SK-N-MC (cell line): ENCODE data around the gene WBP1.

Source experiments
- DNase-seq: peaks from one replicate; pipeline ENCODE4 v3.0.0-alpha.2; 2011; ENCODE audit warnings: low read depth, low spot score
- H3K27ac ChIP-seq: fragments of 200-600 bp; sonication (generic); 2 replicates; pipeline ENCODE4 v1.5.1; 2016; ENCODE audit warnings: mixed run types
- H3K36me3 ChIP-seq: fragments of 200-600 bp; sonication (generic); 2 replicates; pipeline ENCODE4 v1.6.1; 2017; ENCODE audit warnings: antibody characterized with exemption, low read length, mixed read lengths; ENCODE audit not compliant: insufficient read depth
- H3K4me3 ChIP-seq: fragments of 200-600 bp; sonication (generic); 2 replicates; pipeline ENCODE4 v1.5.1; 2016
- H3K9ac ChIP-seq: fragments of 200-600 bp; sonication (generic); 2 replicates; pipeline ENCODE4 v1.8.0; 2017; ENCODE audit warnings: mixed run types, mixed read lengths; ENCODE audit not compliant: insufficient read length
- H3K9me3 ChIP-seq: fragments of 200-600 bp; sonication (generic); 2 replicates; pipeline ENCODE4 v1.6.1; 2017; ENCODE audit warnings: low read depth, mild to moderate bottlenecking, antibody characterized with exemption, low read length, moderate library complexity, mixed read lengths
- EZH2 ChIP-seq: fragments of 200-600 bp; sonication (generic); IDR thresholded peaks from one replicate; pipeline ENCODE4 v1.6.1; 2017; ENCODE audit warnings: antibody characterized with exemption
- FOXP2 ChIP-seq: optimal IDR thresholded peaks from 2 replicates; pipeline ENCODE3; 2011; ENCODE audit warnings: mild to moderate bottlenecking, moderate library complexity; ENCODE audit not compliant: insufficient read depth; ENCODE audit errors: extremely low read length, control extremely low read depth
- POLR2AphosphoS5 ChIP-seq: IDR thresholded peaks from 2 replicates; pipeline ENCODE4 v1.6.1; 2012; ENCODE audit warnings: mild to moderate bottlenecking, low read depth, low read length, borderline replicate concordance

Gene WBP1

DNA sequence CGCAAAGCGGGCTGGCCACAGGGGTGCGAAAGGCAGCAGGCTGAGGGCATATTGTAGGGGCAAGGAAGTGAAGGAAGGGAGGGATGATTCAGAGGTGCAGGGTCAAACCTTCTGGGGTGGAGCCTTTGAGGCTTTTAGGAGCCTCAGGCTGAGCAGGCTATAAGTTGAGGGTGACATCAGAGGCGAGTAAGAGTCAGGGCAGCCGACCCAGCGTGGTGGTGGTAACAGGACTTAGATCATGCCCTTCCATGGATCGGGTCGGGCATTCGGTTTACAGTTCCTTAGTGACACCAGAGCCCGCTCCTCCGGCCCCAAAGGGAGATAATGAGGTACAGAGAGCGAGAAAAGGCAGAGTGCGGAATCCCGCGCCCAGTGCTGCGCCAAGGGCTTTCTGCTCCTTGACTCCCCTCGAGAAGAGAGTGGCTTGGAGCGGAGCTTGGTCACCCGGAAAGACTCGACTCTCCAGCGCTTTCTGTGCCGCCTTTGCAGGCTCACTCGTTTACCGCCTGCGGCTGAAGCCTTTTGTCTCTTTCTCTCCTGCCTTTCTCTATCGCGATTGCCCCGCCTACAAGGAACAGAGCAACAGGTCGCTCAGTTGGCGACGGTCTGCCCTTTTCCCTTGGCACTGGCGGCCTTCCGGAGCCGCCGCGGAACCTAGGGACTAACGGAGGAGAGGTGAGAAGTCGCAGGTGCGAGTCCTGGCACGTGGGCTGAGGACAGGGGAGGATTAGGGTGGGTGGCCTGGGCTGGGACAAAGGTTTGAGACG, 40.4 kb downstream of the WBP1 start:
- TF ChIP-seq EZH2: no peak
- no peak for TF ChIP-seq FOXP2
- TF ChIP-seq POLR2AphosphoS5: no peak; the same call in 1 of the 2 replicates
- H3K9ac ChIP-seq: peak overlapping the region; percentile 64
- no peaks in the 10 kb centered on the region for H3K36me3 ChIP-seq
- H3K27ac ChIP-seq: no peak overlapping the region
- no peak for DNase-seq
- H3K4me3 ChIP-seq: peak overlapping the region; percentile 81
- H3K9me3 ChIP-seq: no peaks in the 10 kb centered on the region

GRCh38 chr2:74499267-74499939, 41.2 kb downstream of the WBP1 start, which contains the start of gene LBX2:
Gene LBX2 (minus strand): TSS chr2:74499603. CDS start chr2:74499537, 66 bp downstream.
- peak within 1 kb of the TSS; percentile 64 for H3K9ac ChIP-seq
- H3K4me3 ChIP-seq: peak within 1 kb of the TSS; percentile 81

GRCh38 chr2:74499940-74500577, 41.8 kb downstream of the WBP1 start:
- Histone ChIP-seq H3K27ac (no peak overlapping the region), H3K9ac (no peak overlapping the region), H3K36me3 (peaks cover 2% of the 10 kb centered on the region), H3K9me3 (no peaks in the 10 kb centered on the region), H3K4me3 (peak overlapping the region; percentile 81)
- no peak for DNase-seq
- TF ChIP-seq FOXP2 (no peak), EZH2 (no peak), POLR2AphosphoS5 (no peak)

More at GRCh38 chr2:74499267-74499939, 41.2 kb downstream of the WBP1 start, which contains the start of gene LBX2:
- Histone ChIP-seq H3K27ac (no peak within 1 kb of the TSS), H3K36me3 (no peaks in the 10 kb centered on the region), H3K9me3 (no peaks in the 10 kb centered on the region)
- no peak for DNase-seq
- TF ChIP-seq POLR2AphosphoS5: no peak
- no peak for TF ChIP-seq EZH2
- TF ChIP-seq FOXP2: no peak

- H3K27ac ChIP-seq: no peak overlapping the region
- no peak overlapping the region for H3K9ac ChIP-seq
- peaks cover 7% of the 10 kb centered on the region for H3K36me3 ChIP-seq
- H3K9me3 ChIP-seq: no peaks in the 10 kb centered on the region
- TF ChIP-seq EZH2 (no peak), POLR2AphosphoS5 (no peak), FOXP2 (no peak)
- H3K4me3 ChIP-seq: no peak overlapping the region
- no peak for DNase-seq
Observed at GRCh38 chr2:74500578-74500946, 42.3 kb downstream of the WBP1 start.

GRCh38 chr2:74501335-74502071, 43.3 kb downstream of the WBP1 start:
- DNase-seq: no peak
- no peak for TF ChIP-seq FOXP2
- TF ChIP-seq POLR2AphosphoS5: no peak
- no peak for TF ChIP-seq EZH2
- Histone ChIP-seq H3K27ac (no peak overlapping the region), H3K36me3 (peaks cover 14% of the 10 kb centered on the region), H3K9ac (no peak overlapping the region), H3K4me3 (no peak overlapping the region), H3K9me3 (no peaks in the 10 kb centered on the region)

DNA sequence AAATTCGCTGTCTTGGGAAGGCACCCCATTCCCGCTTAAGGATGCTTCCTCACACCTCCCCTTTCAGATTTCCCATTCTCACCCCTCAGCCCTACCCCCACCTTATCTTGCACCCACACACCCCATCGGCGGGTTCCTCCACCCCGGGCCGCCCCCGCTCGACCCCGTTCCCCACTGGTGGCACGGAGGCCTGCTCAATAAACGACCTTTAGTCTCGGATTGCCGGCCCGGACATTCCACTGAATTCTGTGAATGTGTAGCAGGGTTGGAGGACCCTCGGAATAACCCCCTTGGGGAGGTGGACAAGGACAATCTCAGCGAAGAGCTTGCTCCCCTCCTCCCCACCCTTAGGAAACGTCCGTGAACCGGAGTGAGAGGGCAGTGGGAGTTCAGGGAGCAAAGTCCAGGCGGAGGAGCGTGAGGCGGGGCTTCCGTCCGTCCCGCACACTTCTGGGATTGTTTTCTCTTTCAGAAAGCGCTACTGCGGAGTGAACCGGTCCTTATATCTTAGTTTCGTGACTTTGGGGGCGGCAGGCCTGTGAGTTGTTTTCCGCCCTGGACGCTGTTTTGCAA, 44.0 kb downstream of the WBP1 start:
- Histone ChIP-seq H3K9ac (no peak overlapping the region), H3K9me3 (no peaks in the 10 kb centered on the region), H3K27ac (no peak overlapping the region), H3K4me3 (no peak overlapping the region), H3K36me3 (peaks cover 17% of the 10 kb centered on the region)
- TF ChIP-seq FOXP2: no peak
- TF ChIP-seq POLR2AphosphoS5: no peak
- no peak for TF ChIP-seq EZH2
- DNase-seq: no peak

- TF ChIP-seq FOXP2 (no peak), POLR2AphosphoS5 (no peak), EZH2 (no peak)
- no peak for DNase-seq
- no peak overlapping the region for H3K4me3 ChIP-seq
- H3K36me3 ChIP-seq: peaks cover 17% of the 10 kb centered on the region
- H3K27ac ChIP-seq: no peak overlapping the region
- no peaks in the 10 kb centered on the region for H3K9me3 ChIP-seq
- H3K9ac ChIP-seq: no peak overlapping the region
Observed at GRCh38 chr2:74502720-74503505, 44.7 kb downstream of the WBP1 start.
